Fibroblast of mammary gland (primary cell): ENCODE data around the gene CCRL2.
"Not testable (repeated sequence)": the region's sequence is repeated elsewhere in the genome, so short reads cannot be mapped to it uniquely, and the experiment has no call there.

Source experiments
- DNase-seq: peaks from one replicate; pipeline ENCODE4 v3.0.0-alpha.2; 2010; ENCODE audit warnings: low read depth
- H3K4me3 ChIP-seq: 2 replicates; pipeline ENCODE4 v1.5.1; 2011; ENCODE audit warnings: low read depth, mild to moderate bottlenecking, low read length, moderate library complexity; ENCODE audit not compliant: control insufficient read depth
- TF ChIP-seq, protein P1 (sequence below): conservative IDR thresholded peaks from 2 replicates; pipeline ENCODE4 v1.5.1; 2011; ENCODE audit warnings: low read depth, low read length, inconsistent platforms; ENCODE audit not compliant: control insufficient read depth, insufficient read depth

The CCRL2 gene

DNA sequence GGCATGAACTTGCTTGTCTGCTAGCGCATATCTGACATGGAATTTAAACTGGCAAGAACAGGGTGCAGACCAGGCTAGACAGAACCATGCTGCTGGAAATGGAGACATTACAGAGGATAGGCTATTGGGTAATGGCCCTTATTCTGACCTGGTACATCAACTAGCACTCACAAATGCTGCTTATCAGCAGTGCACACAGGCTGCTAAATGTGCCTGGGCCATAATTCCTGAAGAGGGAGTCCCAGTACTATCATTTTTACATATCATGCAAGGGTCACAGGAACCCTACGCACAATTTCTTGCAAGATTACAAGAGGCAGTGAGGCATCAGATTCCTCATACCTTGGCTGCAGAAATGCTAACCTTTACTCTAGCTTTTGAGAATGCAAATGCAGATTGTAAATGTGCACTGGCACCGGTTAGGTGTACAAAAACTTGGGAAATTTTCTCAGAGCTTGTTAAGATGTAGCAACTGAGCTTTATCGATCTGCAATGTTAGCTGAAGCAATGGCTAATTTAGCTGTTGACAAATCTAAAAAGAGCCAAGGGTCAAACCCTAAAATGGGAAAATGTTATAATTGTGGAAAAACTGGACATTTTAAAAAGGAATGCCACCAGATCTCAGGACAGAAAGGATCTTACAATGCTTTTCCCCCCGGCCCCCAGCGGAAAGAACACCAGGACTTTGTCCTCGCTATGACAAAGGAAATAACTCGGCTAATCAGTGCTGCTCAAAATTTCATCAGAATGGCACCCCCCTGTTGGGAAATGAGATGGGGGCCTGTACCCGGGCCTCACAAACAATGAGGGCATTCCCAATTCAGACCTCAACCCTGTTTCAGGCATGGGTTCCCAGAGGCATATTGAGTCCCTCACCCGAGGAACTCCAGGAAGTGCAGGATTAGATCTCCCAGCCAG, 21.1 kb downstream of the CCRL2 start:
- no peak for DNase-seq
- TF ChIP-seq, protein P1, sequence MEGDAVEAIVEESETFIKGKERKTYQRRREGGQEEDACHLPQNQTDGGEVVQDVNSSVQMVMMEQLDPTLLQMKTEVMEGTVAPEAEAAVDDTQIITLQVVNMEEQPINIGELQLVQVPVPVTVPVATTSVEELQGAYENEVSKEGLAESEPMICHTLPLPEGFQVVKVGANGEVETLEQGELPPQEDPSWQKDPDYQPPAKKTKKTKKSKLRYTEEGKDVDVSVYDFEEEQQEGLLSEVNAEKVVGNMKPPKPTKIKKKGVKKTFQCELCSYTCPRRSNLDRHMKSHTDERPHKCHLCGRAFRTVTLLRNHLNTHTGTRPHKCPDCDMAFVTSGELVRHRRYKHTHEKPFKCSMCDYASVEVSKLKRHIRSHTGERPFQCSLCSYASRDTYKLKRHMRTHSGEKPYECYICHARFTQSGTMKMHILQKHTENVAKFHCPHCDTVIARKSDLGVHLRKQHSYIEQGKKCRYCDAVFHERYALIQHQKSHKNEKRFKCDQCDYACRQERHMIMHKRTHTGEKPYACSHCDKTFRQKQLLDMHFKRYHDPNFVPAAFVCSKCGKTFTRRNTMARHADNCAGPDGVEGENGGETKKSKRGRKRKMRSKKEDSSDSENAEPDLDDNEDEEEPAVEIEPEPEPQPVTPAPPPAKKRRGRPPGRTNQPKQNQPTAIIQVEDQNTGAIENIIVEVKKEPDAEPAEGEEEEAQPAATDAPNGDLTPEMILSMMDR: no peak
- no peak overlapping the region for H3K4me3 ChIP-seq

DNA sequence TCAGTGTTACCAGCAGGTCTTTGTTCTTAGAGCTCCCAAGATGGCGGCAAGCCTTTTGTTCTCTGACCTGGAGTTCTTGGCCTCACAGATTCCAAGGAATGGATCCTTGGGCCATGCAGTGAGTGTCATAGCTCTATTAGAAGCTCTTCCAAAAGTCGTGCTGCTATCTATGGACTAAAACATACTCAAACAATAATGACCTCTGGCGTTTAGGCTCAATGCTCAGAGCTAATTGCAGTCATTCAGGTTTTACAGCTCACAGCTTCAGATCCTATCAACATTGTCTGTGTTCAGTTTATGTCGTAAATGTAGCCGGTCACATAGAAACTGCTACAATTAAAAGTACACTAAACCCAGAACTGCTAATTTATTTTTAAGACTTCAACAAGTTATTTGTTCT, 22.2 kb downstream of the CCRL2 start:
- no peak overlapping the region for H3K4me3 ChIP-seq
- TF ChIP-seq, protein P1: no peak
- no peak for DNase-seq

DNA sequence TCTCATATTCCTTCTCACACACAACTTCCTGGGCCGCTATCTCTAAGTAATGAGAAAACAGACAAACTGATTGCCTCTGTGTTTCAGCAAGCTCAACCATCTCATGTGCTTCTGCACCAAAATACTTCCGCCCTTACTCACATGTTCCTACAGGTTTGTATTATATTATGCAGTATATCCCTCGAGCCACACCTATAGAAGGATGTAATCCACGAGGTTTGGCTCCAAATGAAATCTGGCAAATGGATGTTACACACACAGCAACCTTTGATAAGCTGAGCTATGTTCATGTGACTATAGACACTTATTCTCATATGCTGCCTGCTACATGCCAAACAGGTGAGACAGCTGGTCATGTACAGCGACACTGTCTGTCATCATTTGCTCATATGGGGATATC, 22.6 kb downstream of the CCRL2 start:
- no peak for DNase-seq
- no peak overlapping the region for H3K4me3 ChIP-seq
- TF ChIP-seq, protein P1: no peak

GRCh38 chr3:46430879-46431278, 23.8 kb downstream of the CCRL2 start:
- DNase-seq, H3K4me3 ChIP-seq: not testable (repeated sequence)

GRCh38 chr3:46431905-46432304, 24.8 kb downstream of the CCRL2 start:
- not testable (repeated sequence) for H3K4me3 ChIP-seq, DNase-seq

DNA sequence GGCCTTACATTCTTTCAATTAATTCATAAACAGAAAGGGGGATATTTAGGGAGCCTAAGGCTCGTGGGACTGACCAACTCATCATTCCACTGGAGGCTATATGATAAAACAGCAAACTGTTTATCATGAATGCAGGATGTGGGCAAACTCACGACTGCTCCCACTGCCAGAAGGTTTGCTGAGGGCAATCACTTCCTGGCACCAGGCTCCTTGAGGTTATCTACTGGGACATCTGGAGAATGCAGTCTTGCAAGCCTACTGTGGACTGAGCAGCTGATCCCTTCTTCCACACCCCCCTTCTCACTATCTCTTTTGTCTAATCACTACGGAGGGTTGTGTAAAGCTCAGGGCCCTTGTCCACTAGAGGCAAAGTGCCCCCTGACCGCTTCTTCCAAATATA, 26.1 kb downstream of the CCRL2 start:
- DNase-seq, H3K4me3 ChIP-seq: not testable (repeated sequence)

DNA sequence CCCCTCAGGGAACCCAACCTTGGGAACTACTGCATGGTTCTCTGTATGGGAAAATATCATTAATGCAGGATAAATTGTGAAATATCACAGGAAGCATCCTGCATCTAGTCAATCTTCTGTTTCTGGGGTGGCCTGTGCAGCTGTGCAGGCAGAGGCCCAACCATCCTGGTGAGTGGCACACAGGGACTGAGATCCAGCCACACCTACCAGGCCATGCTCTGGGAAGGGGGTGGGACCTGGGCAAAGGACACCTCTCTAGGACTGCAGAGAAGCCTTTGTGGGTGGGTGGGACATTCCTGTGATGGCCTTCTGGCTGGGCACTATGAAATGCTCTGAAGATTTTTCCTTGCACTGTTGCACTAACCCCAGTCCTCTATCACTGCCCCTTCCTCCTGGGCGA, 26.8 kb downstream of the CCRL2 start:
- no peak for DNase-seq
- TF ChIP-seq, protein P1: no peak
- no peak overlapping the region for H3K4me3 ChIP-seq

GRCh38 chr3:46435081-46435726, 28.1 kb downstream of the CCRL2 start:
- TF ChIP-seq, protein P1: no peak
- DNase-seq: no peak

More at GRCh38 chr3:46435081-46435726, 28.1 kb downstream of the CCRL2 start:
- no peak overlapping the region for H3K4me3 ChIP-seq
